GM23248 (cell line): ENCODE data around the gene EME1.

Experiments used
- EZH2 ChIP-seq: fragments of 200-600 bp; sonication (generic); IDR thresholded peaks from 2 replicates; pipeline ENCODE4 v1.6.1; 2018; ENCODE audit warnings: antibody characterized with exemption, mild to moderate bottlenecking; ENCODE audit not compliant: insufficient read depth, poor library complexity, severe bottlenecking
- EZH2phosphoT487 ChIP-seq: fragments of 200-600 bp; sonication (generic); IDR thresholded peaks from 2 replicates; pipeline ENCODE4 v1.6.1; 2018; ENCODE audit warnings: antibody characterized with exemption, moderate library complexity, mild to moderate bottlenecking, low read depth; ENCODE audit not compliant: insufficient read depth

DNA sequence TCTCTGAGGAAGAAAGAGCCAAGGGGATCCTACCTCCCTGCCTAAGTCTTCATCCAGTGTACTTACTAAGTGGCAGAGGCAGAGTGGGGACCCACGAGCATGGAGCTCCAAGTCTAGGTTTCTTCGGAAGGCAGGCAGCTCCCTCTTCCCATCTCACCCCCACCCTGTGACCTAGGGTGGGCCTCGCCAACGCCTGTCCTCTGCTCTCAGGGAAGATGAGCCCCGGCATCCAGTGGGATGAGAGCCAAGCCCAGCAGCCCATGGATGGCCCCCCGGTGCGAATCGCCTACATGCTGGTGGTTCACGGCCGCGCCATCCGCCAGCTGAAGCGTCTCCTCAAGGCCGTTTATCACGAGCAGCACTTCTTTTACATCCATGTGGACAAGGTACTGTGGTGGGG is 18.8 kb upstream of the EME1 start:
- no peak for TF ChIP-seq EZH2phosphoT487
- no peak for TF ChIP-seq EZH2
